Measurements from ENCODE around the gene FAIM2.

Gene FAIM2

DNA sequence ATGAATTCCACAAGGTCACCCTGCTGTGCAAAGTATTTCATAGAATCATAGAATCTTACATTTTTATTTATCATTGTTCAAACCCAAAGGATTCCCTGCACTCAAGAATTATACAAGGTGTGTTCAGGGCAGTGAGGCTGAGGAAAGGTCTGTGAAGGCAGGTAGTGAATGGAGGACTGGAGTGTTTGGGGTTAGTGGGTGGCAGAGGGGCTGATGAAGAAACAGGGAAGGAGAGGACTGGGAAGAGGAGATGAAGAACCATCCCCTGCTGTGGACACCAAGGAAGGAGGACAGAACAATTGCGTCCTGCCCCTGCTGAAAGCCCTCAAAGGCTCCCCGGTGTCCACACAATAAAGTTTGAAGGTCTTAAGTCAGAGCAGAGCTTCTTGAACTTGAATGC, 50.0 kb downstream of the FAIM2 start:
- DNase-seq (ENCODE audit: extremely low spot score): no peak
- CTCF ChIA-PET: no interaction called here
- TF ChIP-seq, protein P1, sequence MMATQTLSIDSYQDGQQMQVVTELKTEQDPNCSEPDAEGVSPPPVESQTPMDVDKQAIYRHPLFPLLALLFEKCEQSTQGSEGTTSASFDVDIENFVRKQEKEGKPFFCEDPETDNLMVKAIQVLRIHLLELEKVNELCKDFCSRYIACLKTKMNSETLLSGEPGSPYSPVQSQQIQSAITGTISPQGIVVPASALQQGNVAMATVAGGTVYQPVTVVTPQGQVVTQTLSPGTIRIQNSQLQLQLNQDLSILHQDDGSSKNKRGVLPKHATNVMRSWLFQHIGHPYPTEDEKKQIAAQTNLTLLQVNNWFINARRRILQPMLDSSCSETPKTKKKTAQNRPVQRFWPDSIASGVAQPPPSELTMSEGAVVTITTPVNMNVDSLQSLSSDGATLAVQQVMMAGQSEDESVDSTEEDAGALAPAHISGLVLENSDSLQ (IDR thresholded peaks at IDR 0.05): no peak
- no peak for TF ChIP-seq FOXM1 (IDR thresholded peaks at IDR 0.05; ENCODE audit: borderline replicate concordance)
- TF ChIP-seq FOXK2 (IDR thresholded peaks at IDR 0.05): no peak
- no peak for TF ChIP-seq SUZ12 (IDR thresholded peaks at IDR 0.05)
- TF ChIP-seq FOXA1 (IDR thresholded peaks at IDR 0.05): no peak
- POLR2A ChIA-PET: interaction anchor here (2.4 kb wide), 1 partner anchor 10 kb away, joined by 7 read pairs; the partner anchor contains the start of gene BCDIN3D

DNA sequence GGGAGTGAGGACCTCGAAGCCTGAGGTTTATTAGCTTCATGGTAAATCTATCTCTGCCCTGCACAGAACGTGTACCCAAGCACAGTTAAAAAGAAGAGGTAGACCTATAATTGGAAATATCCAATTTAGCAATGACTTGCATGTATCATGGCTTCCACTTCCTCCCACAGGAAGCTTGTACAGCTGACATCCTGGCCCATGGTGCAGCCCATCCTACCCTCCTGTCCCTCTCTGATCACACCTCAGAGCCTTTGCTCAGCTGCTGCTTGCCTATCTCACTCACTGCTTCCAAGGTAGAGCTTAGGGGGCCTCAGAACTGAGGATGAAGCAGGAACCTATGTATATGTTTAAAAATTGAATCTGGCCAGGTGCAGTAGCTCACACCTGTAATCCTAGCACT, 56.5 kb downstream of the FAIM2 start:
- POLR2A ChIA-PET: no interaction called here
- no peak for DNase-seq (ENCODE audit: extremely low spot score)
- CTCF ChIA-PET: interaction anchor here (1.2 kb wide), 1 partner anchor 70 kb away, joined by 3 read pairs; no protein-coding TSS in a partner anchor
- TF ChIP-seq NFRKB (IDR thresholded peaks at IDR 0.05): no peak
- TF ChIP-seq, protein P1 (IDR thresholded peaks at IDR 0.05): no peak

DNA sequence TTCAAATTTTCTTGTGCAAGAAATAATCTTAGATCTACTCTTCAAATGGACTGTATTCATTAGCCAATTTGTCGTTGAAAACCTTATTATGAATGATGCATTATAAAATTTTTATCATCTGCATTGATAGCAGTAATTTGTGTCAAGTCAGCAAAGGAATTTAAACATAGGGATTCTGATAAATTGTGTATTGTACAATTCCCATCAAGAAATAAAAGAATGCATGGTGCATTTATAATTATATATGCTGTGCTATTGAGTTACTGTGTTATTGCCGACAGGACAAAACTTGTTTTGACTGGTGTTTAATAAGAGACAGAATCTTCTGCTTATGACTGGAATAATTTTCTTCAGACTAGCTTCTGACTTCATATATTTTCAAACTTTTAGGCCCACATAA, 57.7 kb downstream of the FAIM2 start:
- POLR2A ChIA-PET: no interaction called here
- CTCF ChIA-PET: no interaction called here
- TF ChIP-seq ARNT (IDR thresholded peaks at IDR 0.05) (no peak), ELF4 (IDR thresholded peaks at IDR 0.05) (no peak), FOXM1 (IDR thresholded peaks at IDR 0.05; ENCODE audit: borderline replicate concordance) (no peak), HDGF (IDR thresholded peaks at IDR 0.05; ENCODE audit: borderline replicate concordance) (no peak), SUZ12 (IDR thresholded peaks at IDR 0.05) (no peak), TARDBP (IDR thresholded peaks at IDR 0.05) (no peak), FOXK2 (IDR thresholded peaks at IDR 0.05) (no peak), NFRKB (IDR thresholded peaks at IDR 0.05) (no peak), SP1 (IDR thresholded peaks at IDR 0.05) (no peak), CTBP1 (IDR thresholded peaks at IDR 0.05; ENCODE audit: borderline replicate concordance) (no peak), L3MBTL2 (conservative IDR thresholded peaks at IDR 0.05) (no peak)
- TF ChIP-seq, protein P1 (IDR thresholded peaks at IDR 0.05): no peak
- DNase-seq (ENCODE audit: extremely low spot score): no peak

DNA sequence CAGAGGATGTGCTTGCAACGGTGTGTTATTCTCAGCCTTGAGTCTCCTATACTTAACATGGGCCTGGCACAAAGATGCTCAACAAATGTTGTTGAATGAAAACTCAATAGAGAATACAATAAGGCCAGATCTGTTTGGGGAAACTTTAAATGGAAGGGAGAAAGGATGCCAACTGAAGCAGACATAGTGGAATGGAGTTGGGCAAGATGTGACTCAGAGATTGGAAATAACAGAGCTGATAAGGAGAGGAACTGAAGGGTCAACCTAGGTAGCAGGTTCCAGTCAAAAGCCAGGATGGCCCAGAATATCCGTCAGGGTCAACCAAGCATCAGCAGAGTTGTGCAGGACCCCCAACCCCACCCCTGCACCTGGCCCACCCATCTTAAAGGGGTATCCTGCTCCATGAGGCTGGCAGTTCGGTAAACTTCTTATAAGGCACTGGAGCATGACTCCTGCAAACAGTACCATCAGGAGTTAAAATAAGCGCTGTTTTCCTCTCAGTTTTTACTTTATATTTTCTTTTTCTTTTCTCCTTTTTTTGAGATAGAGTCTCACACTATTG, 59.7 kb downstream of the FAIM2 start:
- DNase-seq (ENCODE audit: extremely low spot score): no peak
- TF ChIP-seq SP1 (IDR thresholded peaks at IDR 0.05): no peak
- CTCF ChIA-PET: interaction anchor here (1.1 kb wide), 1 partner anchor 196 kb away, joined by 4 read pairs; no protein-coding TSS in a partner anchor
- POLR2A ChIA-PET: interaction anchor here (1.0 to 3.6 kb wide), 12 partner anchors 11 to 323 kb away, joined by 3 to 18 read pairs (median 6); partner anchors contain the start of genes CERS5 and NCKAP5L

DNA sequence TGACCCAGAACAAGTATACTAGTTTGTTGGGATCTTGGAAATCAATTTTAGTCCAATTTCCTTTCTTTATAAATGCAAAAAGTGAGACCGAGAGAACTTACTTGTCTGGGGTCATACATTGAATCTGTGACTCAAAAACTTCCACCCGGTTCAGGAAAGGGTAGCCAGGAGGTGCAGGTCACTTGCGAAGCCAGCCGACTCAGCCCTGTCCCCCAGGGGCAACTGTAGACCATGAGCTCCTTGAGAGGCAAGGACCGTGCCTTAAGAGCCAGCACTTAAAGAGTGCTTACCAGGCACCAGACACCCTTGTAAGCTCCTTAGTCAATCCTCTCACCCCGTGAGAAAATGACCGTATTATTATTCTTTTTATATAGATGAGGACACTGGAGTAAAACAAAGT, 60.3 kb downstream of the FAIM2 start:
- POLR2A ChIA-PET: interaction anchor here (0.7 to 3.6 kb wide), 27 partner anchors 8 to 324 kb away, joined by 3 to 18 read pairs (median 4); partner anchors contain the start of genes CERS5, NCKAP5L and TMBIM6
- DNase-seq (ENCODE audit: extremely low spot score): no peak
- no peak for TF ChIP-seq SUZ12 (IDR thresholded peaks at IDR 0.05)
- no peak for TF ChIP-seq ARNT (IDR thresholded peaks at IDR 0.05)
- TF ChIP-seq, protein P1 (IDR thresholded peaks at IDR 0.05): no peak
- TF ChIP-seq BHLHE40 (IDR thresholded peaks at IDR 0.05; ENCODE audit: borderline replicate concordance): no peak
- TF ChIP-seq FOXK2 (IDR thresholded peaks at IDR 0.05): no peak
- TF ChIP-seq FOXM1 (IDR thresholded peaks at IDR 0.05; ENCODE audit: borderline replicate concordance): no peak
- TF ChIP-seq TARDBP (IDR thresholded peaks at IDR 0.05): no peak
- CTCF ChIA-PET: interaction anchor here (0.6 to 1.2 kb wide), 6 partner anchors 23 to 663 kb away, joined by 3 to 4 read pairs (median 3); no protein-coding TSS in a partner anchor

DNA sequence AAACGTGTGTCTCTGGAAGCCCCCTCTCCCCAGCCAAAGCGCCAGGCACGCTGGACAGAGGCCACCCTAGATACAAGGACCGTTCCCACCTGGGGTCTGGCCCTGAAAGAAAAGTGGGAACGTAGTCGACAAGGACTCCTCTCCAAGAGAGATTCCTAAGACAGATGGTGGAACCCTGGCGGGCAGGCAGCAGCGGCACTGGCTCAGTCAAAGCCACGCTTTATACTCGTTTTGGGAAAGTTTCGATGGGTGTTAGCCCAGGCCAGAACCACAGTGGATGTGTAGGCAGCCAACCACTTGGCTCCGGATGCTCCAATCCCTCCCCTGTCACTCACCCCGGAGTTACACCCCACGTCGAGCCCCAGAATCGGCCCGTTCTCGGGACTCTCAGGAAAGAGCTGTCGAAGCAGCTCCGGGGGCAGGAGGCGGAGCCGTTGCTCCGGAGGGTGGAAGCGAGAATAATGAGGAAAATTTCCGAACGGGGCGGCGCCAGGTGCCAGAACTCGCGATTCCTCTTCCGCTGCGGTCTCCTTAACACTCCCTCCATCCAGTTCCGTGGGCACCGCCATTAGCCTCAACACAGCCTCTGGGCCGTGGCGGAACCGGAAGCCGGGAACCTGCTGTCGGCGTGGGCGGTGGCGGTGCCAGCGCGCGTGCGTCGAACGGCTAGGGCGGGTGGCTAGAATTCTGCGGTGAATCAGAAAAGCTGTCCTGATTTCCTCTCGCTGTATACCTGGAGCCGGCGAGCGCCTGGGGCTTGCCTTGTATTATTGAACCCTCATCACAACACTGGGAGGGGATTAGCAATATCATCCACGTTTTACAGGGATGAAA, 61.0 kb downstream of the FAIM2 start, which contains the start of gene BCDIN3D:
Gene BCDIN3D, minus strand, starts transcription at position 588 of the 834 bp plus-strand sequence. Its CDS starts 19 bp downstream, at position 569.
- DNase-seq (ENCODE audit: extremely low spot score): peak; percentile 86
- CTCF ChIA-PET: interaction anchor here (0.6 to 1.2 kb wide), 6 partner anchors 24 to 663 kb away, joined by 3 to 4 read pairs (median 3); no protein-coding TSS in a partner anchor
- peak; percentile 58; the same call in 1 of the 2 replicates for TF ChIP-seq ELF4 (IDR thresholded peaks at IDR 0.05)
- no peak for TF ChIP-seq FOXK2 (IDR thresholded peaks at IDR 0.05)
- TF ChIP-seq TARDBP (IDR thresholded peaks at IDR 0.05): no peak
- TF ChIP-seq ARNT (IDR thresholded peaks at IDR 0.05): no peak
- TF ChIP-seq, protein P1 (IDR thresholded peaks at IDR 0.05): peak; percentile 92
- TF ChIP-seq NFRKB (IDR thresholded peaks at IDR 0.05): no peak
- TF ChIP-seq HDGF (IDR thresholded peaks at IDR 0.05; ENCODE audit: borderline replicate concordance): no peak
- no peak for TF ChIP-seq SP1 (IDR thresholded peaks at IDR 0.05)
- no peak for TF ChIP-seq SUZ12 (IDR thresholded peaks at IDR 0.05)
- TF ChIP-seq L3MBTL2 (conservative IDR thresholded peaks at IDR 0.05): peak; percentile 81
- no peak for TF ChIP-seq BHLHE40 (IDR thresholded peaks at IDR 0.05; ENCODE audit: borderline replicate concordance)
- TF ChIP-seq FOXM1 (IDR thresholded peaks at IDR 0.05; ENCODE audit: borderline replicate concordance): no peak
- TF ChIP-seq CTBP1 (IDR thresholded peaks at IDR 0.05; ENCODE audit: borderline replicate concordance): no peak
- TF ChIP-seq FOXA1 (IDR thresholded peaks at IDR 0.05): no peak
- TF ChIP-seq LEF1 (IDR thresholded peaks at IDR 0.05; ENCODE audit: borderline replicate concordance): no peak
- POLR2A ChIA-PET: interaction anchor here (0.7 to 3.6 kb wide), 28 partner anchors 9 to 325 kb away, joined by 3 to 18 read pairs (median 4); partner anchors contain the start of genes CERS5, NCKAP5L and TMBIM6

All from HEK293T (cell line).